ENCODE data around the gene CACNA2D3. TPM values are rescaled to one million over a fixed set of nuclear protein-coding genes. Genes with fewer than 3 reads are reported as not detected.

Gene CACNA2D3
- total RNA-seq, 1 experiment from 2014 or later, result 11.7 TPM

DNA sequence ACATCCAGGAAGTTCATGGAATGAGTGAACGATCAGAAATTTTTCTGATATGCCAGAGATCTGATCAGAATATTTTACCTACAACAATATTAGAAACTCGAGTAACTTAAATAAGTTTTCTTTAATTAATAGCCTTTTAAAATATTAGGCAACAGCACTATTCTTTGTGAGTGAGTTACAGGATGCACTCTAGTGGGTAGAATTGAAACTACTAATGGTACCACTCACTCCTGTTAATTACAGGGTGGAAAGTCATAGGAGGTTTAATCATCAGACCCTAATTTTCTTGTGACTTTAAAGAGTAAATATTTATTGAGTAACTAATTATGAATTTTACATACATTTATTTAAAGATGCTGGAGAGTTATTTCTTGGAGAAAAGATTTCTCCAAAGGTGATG, 217.3 kb downstream of the CACNA2D3 start:
- DNase-seq (ENCODE audit: low read depth), result no peak

GRCh38 chr3:54341811-54342210, 219.5 kb downstream of the CACNA2D3 start:
- no peak for DNase-seq (ENCODE audit: low read depth)

DNA sequence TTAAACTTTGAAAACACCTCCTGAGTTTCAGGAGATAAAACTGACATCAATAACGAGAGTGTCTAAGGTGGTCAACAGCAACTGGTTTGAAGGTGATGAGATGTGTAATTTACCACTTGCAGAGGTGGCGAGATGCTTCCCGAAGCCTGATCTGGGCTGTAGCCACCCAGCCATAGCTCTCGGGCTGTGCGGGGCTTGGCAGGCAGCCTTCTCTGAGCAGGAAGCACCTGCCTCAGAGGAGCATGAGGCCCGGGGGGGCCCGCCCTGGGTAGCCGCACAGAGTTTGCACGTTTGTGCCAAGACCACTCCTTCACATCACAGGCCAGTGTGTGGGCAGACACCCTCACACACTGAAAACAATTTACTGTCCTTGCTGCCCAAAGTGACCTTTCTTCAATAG, 220.3 kb downstream of the CACNA2D3 start:
- DNase-seq (ENCODE audit: low read depth), result no peak

DNA sequence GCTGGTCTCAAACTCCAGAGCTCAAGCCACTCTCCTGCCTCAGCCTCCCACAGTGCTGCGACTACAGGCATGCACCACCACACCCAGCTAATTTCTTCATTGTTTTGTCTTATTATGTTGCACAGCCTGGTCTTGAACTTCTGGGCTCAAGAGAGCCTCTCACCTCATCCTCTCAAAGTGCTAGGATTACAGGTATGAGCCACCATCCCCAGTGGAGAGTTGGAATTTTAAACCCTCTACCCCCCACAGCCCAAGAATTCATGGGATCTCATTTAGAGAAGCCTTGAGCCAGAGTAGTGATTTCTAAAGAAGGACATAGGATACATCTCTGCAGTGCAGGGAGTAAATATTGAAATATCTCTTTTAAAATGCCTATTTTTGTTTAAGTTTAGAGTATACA, 221.1 kb downstream of the CACNA2D3 start:
- no peak for DNase-seq (ENCODE audit: low read depth)

DNA sequence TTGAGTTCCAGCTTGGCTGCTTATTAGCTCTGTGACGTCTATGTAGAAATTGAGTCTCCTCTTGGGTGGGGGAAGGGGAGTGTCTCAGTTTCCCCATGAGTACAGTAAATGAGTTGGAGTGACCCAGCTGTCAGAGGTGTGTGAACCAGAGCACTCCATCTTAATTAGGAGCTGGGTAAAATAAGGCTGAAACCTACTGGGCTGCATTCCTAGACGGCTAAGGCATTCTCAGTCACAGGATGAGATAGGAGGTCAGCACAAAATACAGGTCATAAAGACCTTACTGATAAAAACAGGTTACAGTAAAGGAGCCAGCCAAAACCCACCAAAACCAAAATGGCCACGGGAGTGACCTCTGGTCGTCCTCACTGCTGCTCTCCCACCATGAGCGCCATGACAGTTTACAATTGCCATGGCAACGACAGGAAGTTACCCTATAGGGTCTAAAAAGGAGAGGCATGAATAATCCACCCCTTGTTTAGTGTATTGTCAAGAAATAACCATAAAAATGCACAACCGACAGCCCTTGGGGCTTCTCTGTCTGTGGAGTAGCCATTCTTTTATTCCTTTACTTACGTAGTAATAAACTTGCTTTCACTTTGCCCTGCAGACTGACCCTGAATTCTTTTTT, 222.4 kb downstream of the CACNA2D3 start:
- DNase-seq (ENCODE audit: low read depth), result peak; percentile 15

- no peak for DNase-seq (ENCODE audit: low read depth)
Measured at GRCh38 chr3:54345847-54346375, 223.6 kb downstream of the CACNA2D3 start.

DNA sequence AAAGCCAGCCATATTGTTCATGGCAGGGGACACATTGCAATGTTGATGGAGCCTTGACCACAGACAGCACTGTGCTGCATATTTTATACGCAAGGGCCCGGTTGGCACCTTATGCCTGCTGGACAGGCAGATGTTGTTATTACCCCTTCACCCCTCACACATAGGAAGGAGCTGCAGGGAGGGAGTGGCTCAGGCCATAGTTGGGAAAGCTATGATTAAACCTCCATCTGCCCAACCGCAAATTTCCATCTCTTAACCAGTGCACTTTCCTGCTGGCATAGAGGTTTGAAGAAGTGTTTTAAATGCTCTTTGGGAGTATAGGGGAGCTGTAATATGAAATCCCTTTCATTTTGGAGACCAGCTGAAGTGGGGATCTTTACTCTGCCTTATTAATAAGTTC, 224.7 kb downstream of the CACNA2D3 start:
- peak; percentile 14 for DNase-seq (ENCODE audit: low read depth)

- DNase-seq (ENCODE audit: low read depth), result no peak
Measured at GRCh38 chr3:54347933-54348332, 225.6 kb downstream of the CACNA2D3 start.

DNA sequence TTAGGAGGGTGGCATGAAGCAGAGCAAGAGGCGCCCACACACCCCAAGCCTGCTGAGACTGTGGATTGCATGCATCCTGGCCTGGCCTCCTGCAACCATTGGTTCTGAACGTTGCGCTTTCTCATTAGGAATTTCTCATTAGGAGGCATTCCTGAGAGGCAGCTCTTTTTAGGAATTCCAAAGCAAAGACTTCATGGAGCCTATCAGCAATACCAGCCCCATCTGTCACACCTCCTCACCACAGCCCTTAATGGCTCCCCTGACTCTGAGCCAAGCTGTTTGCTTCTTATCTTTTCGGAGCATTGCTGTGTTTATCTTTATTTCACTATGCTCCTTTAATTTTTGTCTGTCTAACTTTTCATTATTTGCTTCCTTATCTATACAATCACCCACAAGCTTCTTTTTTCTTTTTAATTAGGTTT, 226.9 kb downstream of the CACNA2D3 start:
- DNase-seq (ENCODE audit: low read depth), result no peak

DNA sequence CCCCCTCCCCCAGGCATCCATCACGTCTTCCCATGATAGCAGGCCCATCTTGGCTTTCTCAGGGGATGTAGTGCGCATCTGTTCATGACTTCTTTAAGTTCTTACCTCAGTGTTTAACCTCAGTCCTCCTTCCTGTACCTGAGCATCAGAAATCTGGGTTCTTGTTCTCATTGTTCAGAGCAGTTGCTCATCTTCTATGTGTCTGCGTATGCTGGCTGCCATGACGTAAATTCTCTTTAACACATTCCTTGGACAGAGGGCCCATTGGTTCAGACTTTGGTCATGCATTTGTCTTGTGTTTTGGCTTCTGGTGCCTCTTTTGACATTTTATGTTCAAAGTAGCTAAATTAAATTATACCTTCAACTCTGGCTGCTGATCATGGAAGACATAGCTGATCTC, 227.3 kb downstream of the CACNA2D3 start:
- no peak for DNase-seq (ENCODE audit: low read depth)

GRCh38 chr3:54353546-54353945, 231.2 kb downstream of the CACNA2D3 start:
- DNase-seq (ENCODE audit: low read depth), result no peak

DNA sequence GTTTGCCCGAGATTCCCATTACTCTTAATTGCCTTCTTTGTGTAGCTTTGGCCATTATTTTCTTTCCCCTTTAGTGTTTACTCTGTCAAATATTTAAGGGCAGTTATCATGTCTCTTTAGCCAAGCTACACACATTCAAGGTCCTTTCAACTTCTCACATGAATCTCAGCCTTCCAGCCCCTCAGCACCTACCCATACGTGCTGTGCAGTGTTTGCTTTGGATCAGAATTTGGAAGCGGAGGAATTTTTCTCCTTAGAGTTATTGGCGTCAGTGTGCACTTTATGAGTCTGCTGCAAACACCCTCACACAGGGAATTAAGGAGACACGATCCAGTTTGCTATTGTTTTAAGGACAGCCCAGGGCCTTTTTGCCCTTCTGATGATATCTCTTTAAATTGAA, 231.6 kb downstream of the CACNA2D3 start:
- DNase-seq (ENCODE audit: low read depth), result no peak

GRCh38 chr3:54355800-54356199, 233.4 kb downstream of the CACNA2D3 start:
- DNase-seq (ENCODE audit: low read depth), result peak; percentile 14

DNA sequence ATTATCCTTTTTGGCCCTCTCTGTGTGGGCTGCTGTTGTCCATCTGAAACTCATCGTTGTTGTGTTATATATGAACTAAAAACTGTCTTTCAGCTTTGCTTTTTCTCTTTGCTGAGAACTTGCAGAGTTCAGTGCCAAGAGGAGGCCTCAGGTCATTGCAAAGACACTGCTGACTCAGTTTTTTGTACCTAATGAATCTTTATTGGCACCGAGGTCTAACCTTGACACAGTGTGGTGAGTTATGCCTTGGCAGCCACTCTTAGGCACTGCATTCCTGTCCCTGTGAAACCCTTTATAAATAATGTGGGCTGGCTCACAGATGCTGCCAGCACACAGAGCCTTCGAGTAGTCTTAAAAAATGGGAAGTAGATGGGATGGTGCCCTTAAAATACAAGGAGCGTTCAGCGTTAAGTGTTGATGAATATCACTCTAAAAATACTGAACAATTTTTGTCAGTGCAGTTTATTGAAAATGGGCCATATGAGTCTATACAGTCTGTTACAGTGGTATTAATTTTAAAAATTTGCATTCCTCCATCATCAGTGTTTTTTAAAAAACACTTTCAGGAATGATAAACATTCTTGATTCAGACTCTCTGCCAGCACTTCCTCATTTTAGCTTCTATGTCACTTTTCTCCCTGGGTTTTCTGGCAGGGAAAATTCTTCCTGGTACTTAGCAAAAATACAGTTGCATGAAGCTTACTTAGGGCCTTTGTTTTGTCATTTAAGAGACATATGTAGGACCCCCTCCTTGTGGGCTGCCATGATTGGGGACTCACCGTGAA, 234.1 kb downstream of the CACNA2D3 start:
- DNase-seq (ENCODE audit: low read depth), result peak; percentile 47

GRCh38 chr3:54357301-54357700, 234.9 kb downstream of the CACNA2D3 start:
- DNase-seq (ENCODE audit: low read depth), result no peak

DNA sequence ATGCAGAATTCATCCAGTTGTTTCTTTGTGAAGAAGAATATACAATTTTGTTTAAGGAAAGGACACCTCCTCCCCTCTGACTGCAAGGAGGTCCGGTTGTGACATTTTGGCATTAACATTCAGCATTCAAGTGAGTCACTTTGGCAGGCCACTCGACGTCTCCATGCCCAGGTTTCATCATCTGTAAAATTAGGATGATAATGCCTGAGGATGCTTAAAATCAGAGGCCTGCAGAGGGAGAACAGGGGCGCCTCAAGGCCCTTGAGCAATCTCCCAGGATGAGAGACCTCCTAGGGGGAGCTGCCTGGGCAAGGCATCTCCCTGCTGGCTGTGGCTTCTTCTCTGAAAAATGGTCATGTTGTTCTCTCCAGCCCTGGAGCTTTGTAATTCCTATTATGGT, 236.0 kb downstream of the CACNA2D3 start:
- DNase-seq (ENCODE audit: low read depth), result peak; percentile 22

GRCh38 chr3:54358969-54359694, 236.8 kb downstream of the CACNA2D3 start:
- peak; percentile 15 for DNase-seq (ENCODE audit: low read depth)

GRCh38 chr3:54360320-54360719, 238.0 kb downstream of the CACNA2D3 start:
- DNase-seq (ENCODE audit: low read depth), result no peak

GRCh38 chr3:54361746-54362283, 239.5 kb downstream of the CACNA2D3 start:
- no peak for DNase-seq (ENCODE audit: low read depth)

- DNase-seq (ENCODE audit: low read depth), result no peak
Measured at GRCh38 chr3:54366007-54366750, 243.8 kb downstream of the CACNA2D3 start.

DNA sequence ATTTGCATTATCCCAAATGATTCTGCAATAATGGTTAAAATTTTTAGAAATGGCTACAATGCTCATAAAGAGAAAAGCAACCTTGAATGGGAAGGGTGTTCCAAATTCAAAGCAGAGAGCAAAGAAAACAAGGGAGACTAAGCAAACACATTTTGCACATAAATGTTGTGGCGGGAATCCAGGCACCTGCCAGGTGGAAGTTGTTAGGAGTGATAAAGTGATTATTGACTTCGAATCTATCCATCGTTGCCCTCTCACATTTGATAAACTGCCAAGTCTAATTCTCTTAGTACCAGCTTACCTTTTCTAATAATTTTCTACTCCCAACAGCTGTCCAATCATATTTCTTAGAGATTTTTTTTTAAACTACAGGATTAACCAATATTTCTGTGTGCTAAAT, 244.5 kb downstream of the CACNA2D3 start:
- DNase-seq (ENCODE audit: low read depth), result no peak

Measured in RPMI7951 (cell line).